IgD-negative memory B cell (primary cell): ENCODE measurements around the gene RPP30. TPM values are rescaled to one million over a fixed set of nuclear protein-coding genes. Genes with fewer than 3 reads are reported as not detected.
A peak's percentile ranks its signal among the peaks of the same experiment; 100 is the strongest.
"Not testable (repeated sequence)": the region's sequence is repeated elsewhere in the genome, so short reads cannot be mapped to it uniquely, and the experiment has no call there.

Experiments
- H3K27ac Mint-ChIP-seq, 3 donors: one replicate each; pipeline ENCODE4 v1.8.0; 2020 to 2022; ENCODE audit warnings: mild to moderate bottlenecking in 3 of 3, mixed read lengths in 3 of 3, moderate library complexity in 1 of 3
- H3K27me3 Mint-ChIP-seq: one replicate; pipeline ENCODE4 v1.8.0; 2021; ENCODE audit warnings: mixed read lengths
- H3K36me3 Mint-ChIP-seq: one replicate; pipeline ENCODE4 v1.8.0; 2020; ENCODE audit warnings: mild to moderate bottlenecking, mixed read lengths
- H3K4me1 Mint-ChIP-seq, 3 donors: one replicate each; pipeline ENCODE4 v1.8.0; 2020 to 2022; ENCODE audit warnings: mixed read lengths in 3 of 3, mild to moderate bottlenecking in 1 of 3
- H3K4me3 Mint-ChIP-seq, 4 donors: one replicate each; pipeline ENCODE4 v1.8.0; 2020 to 2022; ENCODE audit warnings: mild to moderate bottlenecking in 4 of 4, mixed read lengths in 4 of 4, moderate library complexity in 3 of 4
- H3K9me3 Mint-ChIP-seq, 3 donors: one replicate each; pipeline ENCODE4 v1.8.0; 2020 to 2021; ENCODE audit warnings: mixed read lengths in 3 of 3, mild to moderate bottlenecking in 1 of 3
- polyA plus RNA-seq: library from polyadenylated mRNA; unstranded; fragments of 300-500 nt; fragmentation: Illumina TruSeq; gene quantifications from one replicate; pipeline ENCODE4 v1.2.3, GENCODE V29; 2021

RPP30 gene
- polyA plus RNA-seq, 1 donor from 2014 or later, result 49.8 TPM

- Mint-ChIP-seq H3K27ac (no peak overlapping the region), H3K4me1 (peaks cover 0 to 5% (median 2%) of the 10 kb centered on the region in 3 donors), H3K9me3 (no peaks in the 10 kb centered on the region), H3K4me3 (no peak overlapping the region), H3K27me3 (no peaks in the 10 kb centered on the region), H3K36me3 (peaks cover 7% of the 10 kb centered on the region)
Measured at GRCh38 chr10:90890347-90890746, 18.6 kb downstream of the RPP30 start.

GRCh38 chr10:90893190-90893589 lies 21.4 kb downstream of the RPP30 start:
- Mint-ChIP-seq H3K4me3 (no peak overlapping the region), H3K36me3 (peaks cover 7% of the 10 kb centered on the region), H3K4me1 (peaks cover 0 to 5% (median 5%) of the 10 kb centered on the region in 3 donors), H3K9me3 (no peaks in the 10 kb centered on the region), H3K27ac (peak overlapping the region in 1 of 3 donors; percentile 44), H3K27me3 (no peaks in the 10 kb centered on the region)

GRCh38 chr10:90896916-90897315 lies 25.1 kb downstream of the RPP30 start:
- not testable (repeated sequence) for H3K4me1 Mint-ChIP-seq, H3K27me3 Mint-ChIP-seq, H3K9me3 Mint-ChIP-seq, H3K36me3 Mint-ChIP-seq, H3K27ac Mint-ChIP-seq
- peak overlapping the region in 1 of 4 donors; percentile 32 for H3K4me3 Mint-ChIP-seq

GRCh38 chr10:90905925-90906324 lies 34.2 kb downstream of the RPP30 start:
- Mint-ChIP-seq H3K4me3 (no peak overlapping the region), H3K27me3 (no peaks in the 10 kb centered on the region), H3K36me3 (peaks cover 4% of the 10 kb centered on the region), H3K27ac (no peak overlapping the region), H3K4me1 (no peaks in the 10 kb centered on the region), H3K9me3 (no peaks in the 10 kb centered on the region)

- Mint-ChIP-seq H3K36me3 (peaks cover 4% of the 10 kb centered on the region), H3K4me1 (peaks cover 0 to 1% (median under 1%) of the 10 kb centered on the region in 3 donors), H3K27me3 (no peaks in the 10 kb centered on the region), H3K27ac (no peak overlapping the region), H3K9me3 (no peaks in the 10 kb centered on the region), H3K4me3 (no peak overlapping the region)
Measured at GRCh38 chr10:90906596-90906995, 34.8 kb downstream of the RPP30 start.

GRCh38 chr10:90911133-90912051 lies 39.6 kb downstream of the RPP30 start:
- Mint-ChIP-seq H3K9me3 (no peaks in the 10 kb centered on the region), H3K4me1 (peaks cover 2 to 4% (median 2%) of the 10 kb centered on the region in 3 donors), H3K27me3 (no peaks in the 10 kb centered on the region), H3K27ac (no peak overlapping the region), H3K4me3 (no peak overlapping the region), H3K36me3 (peaks cover 3% of the 10 kb centered on the region)

- Mint-ChIP-seq H3K36me3 (peaks cover 3% of the 10 kb centered on the region), H3K27me3 (no peaks in the 10 kb centered on the region), H3K4me3 (peak overlapping the region in 1 of 4 donors; percentile 20), H3K9me3 (no peaks in the 10 kb centered on the region), H3K27ac (no peak overlapping the region), H3K4me1 (peaks cover 2 to 4% (median 2%) of the 10 kb centered on the region in 3 donors)
Measured at GRCh38 chr10:90912174-90912573, 40.4 kb downstream of the RPP30 start.

- Mint-ChIP-seq H3K4me1 (peaks cover 2 to 11% (median 5%) of the 10 kb centered on the region in 3 donors), H3K27ac (no peak overlapping the region), H3K4me3 (no peak overlapping the region), H3K36me3 (no peaks in the 10 kb centered on the region), H3K9me3 (no peaks in the 10 kb centered on the region), H3K27me3 (no peaks in the 10 kb centered on the region)
Measured at GRCh38 chr10:90912854-90913479, 41.2 kb downstream of the RPP30 start.

- H3K27me3 Mint-ChIP-seq, result no peaks in the 10 kb centered on the region
- H3K27ac Mint-ChIP-seq, result no peak overlapping the region
- H3K4me3 Mint-ChIP-seq, result no peak overlapping the region
- H3K36me3 Mint-ChIP-seq, result no peaks in the 10 kb centered on the region
- no peaks in the 10 kb centered on the region for H3K9me3 Mint-ChIP-seq
- H3K4me1 Mint-ChIP-seq, result peaks cover 5 to 18% (median 14%) of the 10 kb centered on the region in 3 donors
Measured at GRCh38 chr10:90913774-90914420, 42.1 kb downstream of the RPP30 start.

- no peaks in the 10 kb centered on the region for H3K36me3 Mint-ChIP-seq
- no peaks in the 10 kb centered on the region for H3K9me3 Mint-ChIP-seq
- H3K4me3 Mint-ChIP-seq, result no peak overlapping the region
- H3K27me3 Mint-ChIP-seq, result no peaks in the 10 kb centered on the region
- no peak overlapping the region for H3K27ac Mint-ChIP-seq
- H3K4me1 Mint-ChIP-seq, result peaks cover 5 to 18% (median 15%) of the 10 kb centered on the region in 3 donors
Measured at GRCh38 chr10:90914992-90915765, 43.4 kb downstream of the RPP30 start.

- H3K9me3 Mint-ChIP-seq, result no peaks in the 10 kb centered on the region
- H3K36me3 Mint-ChIP-seq, result no peaks in the 10 kb centered on the region
- no peaks in the 10 kb centered on the region for H3K27me3 Mint-ChIP-seq
- no peak overlapping the region for H3K4me3 Mint-ChIP-seq
- no peak overlapping the region for H3K27ac Mint-ChIP-seq
- H3K4me1 Mint-ChIP-seq, result peaks cover 5 to 18% (median 15%) of the 10 kb centered on the region in 3 donors
Measured at GRCh38 chr10:90915766-90916075, 43.9 kb downstream of the RPP30 start.

- no peaks in the 10 kb centered on the region for H3K27me3 Mint-ChIP-seq
- H3K4me3 Mint-ChIP-seq, result no peak overlapping the region
- H3K9me3 Mint-ChIP-seq, result no peaks in the 10 kb centered on the region
- H3K4me1 Mint-ChIP-seq, result peaks cover 5 to 16% (median 15%) of the 10 kb centered on the region in 3 donors
- H3K27ac Mint-ChIP-seq, result no peak overlapping the region
- no peaks in the 10 kb centered on the region for H3K36me3 Mint-ChIP-seq
Measured at GRCh38 chr10:90916392-90917237, 44.8 kb downstream of the RPP30 start.

- Mint-ChIP-seq H3K27ac (no peak overlapping the region), H3K36me3 (peaks cover 1% of the 10 kb centered on the region), H3K4me3 (no peak overlapping the region), H3K9me3 (no peaks in the 10 kb centered on the region), H3K27me3 (no peaks in the 10 kb centered on the region), H3K4me1 (peaks cover 3 to 13% (median 13%) of the 10 kb centered on the region in 3 donors)
Measured at GRCh38 chr10:90917238-90917967, 45.6 kb downstream of the RPP30 start.
